ENCODE measurements around the gene RASSF3. TPM values are rescaled to one million over a fixed set of nuclear protein-coding genes. Genes with fewer than 3 reads are reported as not detected.
"Not testable (repeated sequence)": the region's sequence is repeated elsewhere in the genome, so short reads cannot be mapped to it uniquely, and the experiment has no call there.

Gene RASSF3
- total RNA-seq, 1 donor from 2014 or later: 123 TPM

GRCh38 chr12:64680235-64680634, 69.9 kb downstream of the RASSF3 start:
- intact Hi-C loops (cut with DNase I): loop anchor here (2.0 kb wide), 1 partner anchor 69 kb away; the partner anchor contains the start of gene RASSF3
- ATAC-seq (no peak), DNase-seq (ENCODE audit: missing footprints) (no peak)

- intact Hi-C loops (cut with DNase I): loop anchor here (2.0 kb wide), 1 partner anchor 71 kb away; the partner anchor contains the start of gene RASSF3
- DNase-seq (ENCODE audit: missing footprints): no peak
- ATAC-seq: no peak
Measured at GRCh38 chr12:64681200-64682052, 71.1 kb downstream of the RASSF3 start.

DNA sequence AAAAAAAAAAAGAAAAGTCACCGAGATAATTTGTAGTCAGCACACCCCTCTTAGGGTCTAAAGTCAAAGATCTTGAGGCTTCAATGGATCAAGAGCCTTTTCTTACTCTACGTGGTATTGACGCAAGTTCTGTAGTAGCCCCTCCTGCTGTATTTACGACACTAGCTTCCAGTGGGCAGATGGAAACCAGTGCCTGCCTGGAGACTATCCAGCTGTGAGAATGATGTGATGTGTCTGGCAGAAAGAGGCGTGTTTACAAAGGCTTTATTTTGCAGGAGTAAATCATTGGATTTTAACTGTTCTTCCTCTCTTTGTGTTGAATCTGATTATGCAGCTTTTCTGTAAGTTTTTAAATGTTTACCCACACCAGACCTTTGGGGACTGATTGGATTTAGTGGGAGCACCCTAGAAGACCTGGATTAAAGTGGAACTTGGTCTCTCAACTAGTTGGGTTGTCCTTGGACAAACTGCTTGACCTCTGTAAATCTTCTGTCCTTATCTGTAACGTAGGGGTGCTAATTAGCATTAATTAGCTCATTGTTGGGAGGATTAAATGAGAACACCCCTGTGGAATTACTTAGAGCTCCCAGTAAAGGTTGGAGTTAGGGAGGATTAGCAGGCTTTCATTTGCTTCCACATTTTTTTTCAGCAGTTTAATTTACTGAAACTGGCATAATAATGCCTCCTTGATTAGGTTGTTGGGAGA, 72.4 kb downstream of the RASSF3 start:
- intact Hi-C loops (cut with DNase I): no loop called here
- DNase-seq (ENCODE audit: missing footprints): no peak
- ATAC-seq: peak; percentile 78

GRCh38 chr12:64683816-64684543, 73.7 kb downstream of the RASSF3 start:
- DNase-seq (ENCODE audit: missing footprints) (no peak), ATAC-seq (no peak)
- intact Hi-C loops (cut with DNase I): no loop called here

DNA sequence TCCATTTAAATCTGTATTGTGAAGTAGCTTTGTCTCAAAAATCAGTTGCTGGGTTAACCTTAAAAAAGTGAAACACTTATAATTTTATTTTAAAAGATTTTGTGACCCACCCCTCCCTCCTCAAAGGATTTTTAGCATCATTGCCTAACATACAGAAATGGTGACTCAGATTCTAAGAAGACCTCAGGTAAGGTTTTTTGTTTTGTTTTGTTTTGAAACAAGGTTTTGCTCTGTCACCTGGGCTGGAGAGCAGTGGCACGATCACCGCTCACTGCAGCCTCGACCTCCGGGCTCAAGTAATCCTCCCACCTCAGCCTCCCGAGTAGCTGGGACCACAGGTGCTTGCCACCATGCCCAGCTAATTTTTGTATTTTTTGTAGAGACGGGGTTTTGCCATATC, 74.8 kb downstream of the RASSF3 start:
- no peak for ATAC-seq
- intact Hi-C loops (cut with DNase I): no loop called here
- no peak for DNase-seq (ENCODE audit: missing footprints)

DNA sequence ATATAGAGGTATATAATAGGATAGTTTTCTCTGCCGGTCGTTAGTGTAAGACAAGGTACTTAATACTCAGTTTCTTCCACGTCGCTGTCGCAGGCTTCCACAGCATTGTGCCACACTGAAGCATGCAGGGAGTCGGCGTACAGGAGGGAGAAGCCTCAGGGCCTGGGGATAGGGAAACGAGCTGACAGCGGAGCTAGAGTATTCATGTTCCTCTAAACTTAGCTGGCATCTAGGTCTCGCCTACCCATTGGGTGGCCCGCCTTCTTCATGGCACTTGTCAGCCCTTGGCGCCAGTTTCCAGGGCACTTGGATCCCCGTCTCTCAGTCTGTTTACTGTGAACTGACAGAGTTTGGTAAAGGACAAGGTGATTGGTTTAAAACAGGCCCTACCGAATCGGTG, 75.3 kb downstream of the RASSF3 start:
- ATAC-seq (no peak), DNase-seq (ENCODE audit: missing footprints) (no peak)
- intact Hi-C loops (cut with DNase I): no loop called here

- intact Hi-C loops (cut with DNase I): no loop called here
- DNase-seq (ENCODE audit: missing footprints) (no peak), ATAC-seq (no peak)
Measured at GRCh38 chr12:64687816-64688215, 77.5 kb downstream of the RASSF3 start.

GRCh38 chr12:64688219-64688618, 77.9 kb downstream of the RASSF3 start:
- no peak for DNase-seq (ENCODE audit: missing footprints)
- intact Hi-C loops (cut with DNase I): no loop called here
- no peak for ATAC-seq

GRCh38 chr12:64688715-64689114, 78.4 kb downstream of the RASSF3 start:
- ATAC-seq: no peak
- intact Hi-C loops (cut with DNase I): no loop called here
- DNase-seq (ENCODE audit: missing footprints): no peak

GRCh38 chr12:64690236-64690635, 79.9 kb downstream of the RASSF3 start:
- ATAC-seq; intact Hi-C loops (cut with DNase I); DNase-seq (ENCODE audit: missing footprints): not testable (repeated sequence)

- ATAC-seq: no peak
- no peak for DNase-seq (ENCODE audit: missing footprints)
- intact Hi-C loops (cut with DNase I): no loop called here
Measured at GRCh38 chr12:64691227-64691794, 81.0 kb downstream of the RASSF3 start.

GRCh38 chr12:64691795-64692583, 81.7 kb downstream of the RASSF3 start:
- DNase-seq (ENCODE audit: missing footprints) (no peak), ATAC-seq (no peak)
- intact Hi-C loops (cut with DNase I): no loop called here

GRCh38 chr12:64694130-64695040, 84.1 kb downstream of the RASSF3 start:
- intact Hi-C loops (cut with DNase I): no loop called here
- ATAC-seq (no peak), DNase-seq (ENCODE audit: missing footprints) (no peak)

- intact Hi-C loops (cut with DNase I): no loop called here
- DNase-seq (ENCODE audit: missing footprints): no peak
Measured at GRCh38 chr12:64695550-64695949, 85.3 kb downstream of the RASSF3 start.

GRCh38 chr12:64696080-64696741, 85.9 kb downstream of the RASSF3 start:
- intact Hi-C loops (cut with DNase I): loop anchor here (2.0 kb wide), 1 partner anchor 85 kb away; the partner anchor contains the start of gene RASSF3
- DNase-seq (ENCODE audit: missing footprints) (no peak), ATAC-seq (no peak)

More at GRCh38 chr12:64695550-64695949, 85.3 kb downstream of the RASSF3 start:
- no peak for ATAC-seq

GRCh38 chr12:64699504-64700115, 89.3 kb downstream of the RASSF3 start:
- DNase-seq (ENCODE audit: missing footprints) (no peak), ATAC-seq (no peak)
- intact Hi-C loops (cut with DNase I): no loop called here

Measured in Right ventricle myocardium inferior (tissue), 1 donor.